Measurements from ENCODE around the gene PGM2L1.
A peak's percentile ranks its signal among the peaks of the same experiment; 100 is the strongest.
"Not testable (repeated sequence)": the region's sequence is repeated elsewhere in the genome, so short reads cannot be mapped to it uniquely, and the experiment has no call there.

Gene PGM2L1

GRCh38 chr11:74366576-74366975, 31.7 kb downstream of the PGM2L1 start:
- TF ChIP-seq GLI2 (tag by site-specific recombination; IDR thresholded peaks at IDR 0.05; ENCODE audit: borderline replicate concordance, low read depth) (no peak), OSR2 (tag by site-specific recombination; IDR thresholded peaks at IDR 0.05) (no peak), ZNF548 (tag by site-specific recombination; IDR thresholded peaks at IDR 0.05) (no peak), SP7 (tag by site-specific recombination; IDR thresholded peaks at IDR 0.05) (no peak), ZSCAN4 (tag by site-specific recombination; IDR thresholded peaks at IDR 0.05) (no peak), ZNF501 (tag by site-specific recombination; IDR thresholded peaks at IDR 0.05) (no peak), ZNF37A (tag by site-specific recombination; IDR thresholded peaks at IDR 0.05) (no peak), ATF2 (tag by site-specific recombination; IDR thresholded peaks at IDR 0.05; ENCODE audit: low read depth) (no peak), ZFP37 (tag by site-specific recombination; IDR thresholded peaks at IDR 0.05) (no peak), ZNF555 (tag by site-specific recombination; conservative IDR thresholded peaks at IDR 0.05) (no peak), ZNF433 (tag by site-specific recombination; IDR thresholded peaks at IDR 0.05; ENCODE audit: low read depth) (no peak), YY2 (tag by site-specific recombination; IDR thresholded peaks at IDR 0.05) (no peak), ZNF140 (tag by site-specific recombination; IDR thresholded peaks at IDR 0.05) (no peak), ZNF354C (tag by site-specific recombination; IDR thresholded peaks at IDR 0.05; ENCODE audit: borderline replicate concordance, low read depth) (no peak), ZNF768 (tag by site-specific recombination; IDR thresholded peaks at IDR 0.05) (no peak), ZNF791 (tag by site-specific recombination; IDR thresholded peaks at IDR 0.05) (no peak), GLIS2 (tag by site-specific recombination; IDR thresholded peaks at IDR 0.05) (no peak), ZNF654 (tag by site-specific recombination; IDR thresholded peaks at IDR 0.05; ENCODE audit: low read depth) (no peak), ZNF324 (tag by site-specific recombination; IDR thresholded peaks at IDR 0.05) (no peak), ZNF701 (tag by site-specific recombination; IDR thresholded peaks at IDR 0.05) (no peak)
- POLR2A ChIA-PET = no interaction called here
- CTCF ChIA-PET = interaction anchor here (1.2 kb wide), 1 partner anchor 22 kb away, joined by 5 read pairs; no protein-coding TSS in a partner anchor
- H3K36me3 ChIP-seq (ENCODE audit: control insufficient read depth in 2 of 2, insufficient read depth in 1 of 2, low read length in 2 of 2) = peaks cover 0 to 3% of the 10 kb centered on the region in 2 experiments; a peak in 1 of 3 replicates
- H3K9me3 ChIP-seq (ENCODE audit: control insufficient read depth, insufficient read depth, low read depth, low read length) = no peaks in the 10 kb centered on the region
- no peaks in the 10 kb centered on the region; the same call in 1 of the 2 replicates for H3K4me1 ChIP-seq (ENCODE audit: control insufficient read depth, insufficient read depth, low read length)
- no peak overlapping the region for H3K27ac ChIP-seq (ENCODE audit: extremely low read depth, low read depth, low read length)
- H3K4me3 ChIP-seq (ENCODE audit: low read depth, low read length) = no peak overlapping the region

GRCh38 chr11:74365805-74366204, 32.4 kb downstream of the PGM2L1 start:
- CTCF ChIA-PET = not testable (repeated sequence)

GRCh38 chr11:74357449-74357848, 40.8 kb downstream of the PGM2L1 start:
- Histone ChIP-seq H3K27ac (ENCODE audit: extremely low read depth, low read depth, low read length) (no peak overlapping the region), H3K4me3 (ENCODE audit: low read depth, low read length) (no peak overlapping the region), H3K9me3 (ENCODE audit: control insufficient read depth, insufficient read depth, low read depth, low read length) (no peaks in the 10 kb centered on the region), H3K4me1 (ENCODE audit: control insufficient read depth, insufficient read depth, low read length) (no peaks in the 10 kb centered on the region), H3K36me3 (ENCODE audit: control insufficient read depth in 2 of 2, insufficient read depth in 1 of 2, low read length in 2 of 2) (peaks cover 0 to 3% of the 10 kb centered on the region in 2 experiments; a peak in 1 of 3 replicates)
- TF ChIP-seq TRIM28 (IDR thresholded peaks at IDR 0.05; ENCODE audit: borderline replicate concordance, low read length) = no peak
- TF ChIP-seq ZNF214 (tag by site-specific recombination; IDR thresholded peaks at IDR 0.05; ENCODE audit: borderline replicate concordance) = no peak
- TF ChIP-seq ZFHX2 (tag by site-specific recombination; conservative IDR thresholded peaks at IDR 0.05) = no peak
- TF ChIP-seq GLI2 (tag by site-specific recombination; IDR thresholded peaks at IDR 0.05; ENCODE audit: borderline replicate concordance, low read depth) = no peak
- TF ChIP-seq SETDB1 (IDR thresholded peaks at IDR 0.05; ENCODE audit: insufficient read length, low read length) = no peak
- TF ChIP-seq ZNF140 (tag by site-specific recombination; IDR thresholded peaks at IDR 0.05) = no peak
- no peak for TF ChIP-seq ZNF677 (tag by site-specific recombination; IDR thresholded peaks at IDR 0.05)
- TF ChIP-seq ZNF654 (tag by site-specific recombination; IDR thresholded peaks at IDR 0.05; ENCODE audit: low read depth) = no peak
- TF ChIP-seq KLF16 (tag by site-specific recombination; IDR thresholded peaks at IDR 0.05) = no peak
- TF ChIP-seq REPIN1 (tag by site-specific recombination; IDR thresholded peaks at IDR 0.05; ENCODE audit: low read depth) = no peak
- no peak for TF ChIP-seq OVOL3 (tag by site-specific recombination; IDR thresholded peaks at IDR 0.05)
- no peak for TF ChIP-seq ZBTB48 (tag by site-specific recombination; IDR thresholded peaks at IDR 0.05)
- TF ChIP-seq ZNF768 (tag by site-specific recombination; IDR thresholded peaks at IDR 0.05) = no peak
- no peak for TF ChIP-seq ZNF624 (tag by site-specific recombination; IDR thresholded peaks at IDR 0.05)
- TF ChIP-seq ZNF621 (tag by site-specific recombination; IDR thresholded peaks at IDR 0.05) = no peak
- no peak for TF ChIP-seq ZNF837 (tag by site-specific recombination; IDR thresholded peaks at IDR 0.05)
- ChIA-PET POLR2A (no interaction called here), CTCF (interaction anchor here (0.8 kb wide), 1 partner anchor 85 kb away, joined by 3 read pairs; no protein-coding TSS in a partner anchor)

More at GRCh38 chr11:74365805-74366204, 32.4 kb downstream of the PGM2L1 start:
- H3K27ac ChIP-seq (ENCODE audit: extremely low read depth, low read depth, low read length); H3K36me3 ChIP-seq (ENCODE audit: control insufficient read depth in 2 of 2, insufficient read depth in 1 of 2, low read length in 2 of 2); H3K4me3 ChIP-seq (ENCODE audit: low read depth, low read length); H3K9me3 ChIP-seq (ENCODE audit: control insufficient read depth, insufficient read depth, low read depth, low read length); POLR2A ChIA-PET; H3K4me1 ChIP-seq (ENCODE audit: control insufficient read depth, insufficient read depth, low read length): not testable (repeated sequence)
- TF ChIP-seq ZNF146 (tag by site-specific recombination; IDR thresholded peaks at IDR 0.05) = peak; percentile 91

All from HEK293 (cell line).